IMR-90 (cell line): ENCODE results near the gene CD9. TPM values are rescaled to one million over a fixed set of nuclear protein-coding genes. Genes with fewer than 3 reads are reported as not detected.
A peak's percentile ranks its signal among the peaks of the same experiment; 100 is the strongest.

Experiments
- ATAC-seq: fragments of 200-7000 bp; cut with Tn5 transposase; 2 replicates; pipeline ENCODE4 v1.9.1; 2020; ENCODE audit warnings: low read depth, mild to moderate bottlenecking, moderate library complexity
- BruUV-seq: library from RNA; stranded (reverse); fragments of 400-500 nt; replicated peaks from 2 replicates; lab custom pipeline; 2021; lab: Mats Ljungman, UMichigan
- CTCF ChIA-PET: fragments of 300-600 bp; formaldehyde crosslinking; extraction: SDS; loops from one replicate; lab custom pipeline; 2021; ENCODE audit warnings: antibody characterized with exemption; lab: Yijun Ruan, JAX
- POLR2A ChIA-PET: fragments of 300-600 bp; sonication (Branson Sonifier 250); formaldehyde crosslinking; loops from one replicate; lab custom pipeline; 2022; ENCODE audit warnings: antibody characterized with exemption; ENCODE audit not compliant: unreplicated experiment; lab: Charles Lee
- DNase-seq: peaks from one replicate; pipeline ENCODE4 v3.0.0; 2013
- H2AFZ ChIP-seq: replicated peaks from 2 replicates; pipeline ENCODE3; 2013; ENCODE audit warnings: low read length, mild to moderate bottlenecking; ENCODE audit not compliant: poor library complexity
- H2AK5ac ChIP-seq: 2 replicates; pipeline ENCODE4 v1.6.1; 2013; ENCODE audit warnings: low read depth, low read length, inconsistent platforms
- H2AK9ac ChIP-seq: replicated peaks from 2 replicates; pipeline ENCODE3; 2013; ENCODE audit warnings: mild to moderate bottlenecking, low read depth, low read length, moderate library complexity; ENCODE audit not compliant: poor library complexity
- H2BK120ac ChIP-seq: 2 replicates; pipeline ENCODE4 v1.6.1; 2013; ENCODE audit warnings: low read depth, low read length, inconsistent platforms
- H2BK15ac ChIP-seq: 3 replicates; pipeline ENCODE4 v1.6.1; 2013; ENCODE audit warnings: low read depth, low read length, inconsistent platforms
- H2BK20ac ChIP-seq: 2 replicates; pipeline ENCODE4 v1.6.1; 2013; ENCODE audit warnings: low read depth, mild to moderate bottlenecking, inconsistent platforms, low read length, moderate library complexity
- H2BK5ac ChIP-seq: 2 replicates; pipeline ENCODE4 v1.6.1; 2013; ENCODE audit warnings: mild to moderate bottlenecking, low read depth, low read length, inconsistent platforms; ENCODE audit not compliant: poor library complexity, severe bottlenecking
- H3K14ac ChIP-seq: replicated peaks from 2 replicates; pipeline ENCODE4 v1.6.1; 2013; ENCODE audit warnings: low read depth, low read length, inconsistent platforms
- H3K18ac ChIP-seq: 2 replicates; pipeline ENCODE4 v1.6.1; 2013; ENCODE audit warnings: low read depth, low read length, control low read depth
- H3K23ac ChIP-seq: 2 replicates; pipeline ENCODE4 v1.6.1; 2013; ENCODE audit warnings: low read depth, low read length, inconsistent platforms
- H3K27ac ChIP-seq: 2 replicates; pipeline ENCODE4 v1.5.1; 2013; ENCODE audit warnings: mild to moderate bottlenecking, control low read depth, low read length; ENCODE audit not compliant: insufficient read depth
- H3K27me3 ChIP-seq: 2 replicates; pipeline ENCODE4 v1.6.1; 2013; ENCODE audit warnings: low read length; ENCODE audit not compliant: control insufficient read depth, insufficient read depth
- H3K36me3 ChIP-seq: 2 replicates; pipeline ENCODE4 v1.6.1; 2013; ENCODE audit warnings: low read length, mixed read lengths; ENCODE audit not compliant: control insufficient read depth, insufficient read depth
- H3K4ac ChIP-seq: 2 replicates; pipeline ENCODE4 v1.6.1; 2013; ENCODE audit warnings: low read depth, low read length, inconsistent platforms
- H3K4me1 ChIP-seq: 2 replicates; pipeline ENCODE4 v1.6.1; 2013; ENCODE audit warnings: low read length, mixed read lengths; ENCODE audit not compliant: control insufficient read depth, insufficient read depth
- H3K4me2 ChIP-seq: 2 replicates; pipeline ENCODE4 v1.6.1; 2013; ENCODE audit warnings: low read depth, mild to moderate bottlenecking, control low read depth, low read length, moderate library complexity
- H3K4me3 ChIP-seq: 2 replicates; pipeline ENCODE4 v1.5.1; 2013; ENCODE audit warnings: low read depth, mild to moderate bottlenecking, control low read depth, low read length, moderate library complexity; ENCODE audit not compliant: insufficient read depth
- H3K56ac ChIP-seq: 2 replicates; pipeline ENCODE4 v1.6.1; 2013; ENCODE audit warnings: low read length, inconsistent platforms; ENCODE audit not compliant: insufficient read depth; ENCODE audit errors: extremely low read depth
- H3K79me1 ChIP-seq, 2 experiments: 2 replicates each; pipeline ENCODE4 v1.6.1; 2013; ENCODE audit warnings: low read length in 2 of 2, inconsistent platforms in 1 of 2, low read depth in 1 of 2
- H3K9ac ChIP-seq: 2 replicates; pipeline ENCODE4 v1.6.1; 2013; ENCODE audit warnings: low read depth, low read length, control low read depth
- H3K9me1 ChIP-seq: 2 replicates; pipeline ENCODE4 v1.6.1; 2013; ENCODE audit warnings: low read length, inconsistent platforms; ENCODE audit not compliant: insufficient read depth
- H3K9me3 ChIP-seq: 2 replicates; pipeline ENCODE4 v1.6.1; 2013; ENCODE audit warnings: low read length; ENCODE audit not compliant: control insufficient read depth, insufficient read depth
- H4K20me1 ChIP-seq: 2 replicates; pipeline ENCODE4 v1.6.1; 2013; ENCODE audit warnings: low read length, inconsistent platforms; ENCODE audit not compliant: insufficient read depth
- H4K5ac ChIP-seq: 2 replicates; pipeline ENCODE4 v1.6.1; 2013; ENCODE audit warnings: mild to moderate bottlenecking, low read depth, low read length, control low read depth
- H4K8ac ChIP-seq, 2 experiments: 2 replicates each; pipeline ENCODE4 v1.6.1; 2013; ENCODE audit warnings: low read depth in 2 of 2, low read length in 2 of 2, control low read depth in 1 of 2, inconsistent platforms in 1 of 2
- H4K91ac ChIP-seq: 2 replicates; pipeline ENCODE4 v1.6.1; 2013; ENCODE audit warnings: low read depth, low read length, inconsistent platforms; ENCODE audit not compliant: insufficient read depth
- BHLHE40 ChIP-seq: fragments of 150-350 bp; IDR thresholded peaks from 2 replicates; pipeline ENCODE4 v1.6.1; 2016; ENCODE audit warnings: mild to moderate bottlenecking, low read depth, low read length
- RCOR1 ChIP-seq: IDR thresholded peaks from 2 replicates; pipeline ENCODE4 v1.6.1; 2012; ENCODE audit warnings: mild to moderate bottlenecking, low read length, improper control_type of control experiment; ENCODE audit not compliant: insufficient replicate concordance
- WGBS, 2 experiments: methylation state at CpG; one replicate each; pipeline versions ENCODE4 v1.1.5 to v1.1.7; 2013; ENCODE audit warnings: missing lambda C conversion rate in 2 of 2; ENCODE audit not compliant: insufficient read length in 1 of 2; ENCODE audit errors: extremely low coverage in 2 of 2; 5-methylcytosine and 5-hydroxymethylcytosine counted together
- dilution Hi-C: fragments of 300-500 bp; cut with HindIII; formaldehyde crosslinking; loops from one replicate; pipeline ENCODE4 v1.14.3; 2018; ENCODE audit warnings: low sequenced_read_pairs; ENCODE audit not compliant: unreplicated experiment
- in situ Hi-C: fragments of 300-500 bp; cut with MboI; formaldehyde crosslinking; loops from 3 replicates; pipeline ENCODE4 v1.14.3; 2019; ENCODE audit warnings: low sequenced_read_pairs, inconsistent platforms, mixed read lengths
- intact Hi-C: fragments of 100-400 bp; cut with micrococcal nuclease; formaldehyde crosslinking; loops from 2 replicates; pipeline ENCODE4 v1.10.0; 2022
- polyA plus RNA-seq, 3 experiments: library from polyadenylated mRNA; depleted of rRNA; stranded (reverse); fragments of >200 nt; gene quantifications; 2 replicates each; pipeline ENCODE4 v1.2.3, GENCODE V29; 2012; ENCODE audit warnings: low replicate concordance in 1 of 3
- total RNA-seq: library from RNA; depleted of rRNA; stranded (reverse); fragments of >200 nt; gene quantifications from 2 replicates; pipeline ENCODE4 v1.2.3, GENCODE V29; 2012

CD9 gene
- total and polyA plus RNA-seq, 2 of the 4 experiments (the other 2 are of a cell fraction), result 48.8 to 70.9 TPM

DNA sequence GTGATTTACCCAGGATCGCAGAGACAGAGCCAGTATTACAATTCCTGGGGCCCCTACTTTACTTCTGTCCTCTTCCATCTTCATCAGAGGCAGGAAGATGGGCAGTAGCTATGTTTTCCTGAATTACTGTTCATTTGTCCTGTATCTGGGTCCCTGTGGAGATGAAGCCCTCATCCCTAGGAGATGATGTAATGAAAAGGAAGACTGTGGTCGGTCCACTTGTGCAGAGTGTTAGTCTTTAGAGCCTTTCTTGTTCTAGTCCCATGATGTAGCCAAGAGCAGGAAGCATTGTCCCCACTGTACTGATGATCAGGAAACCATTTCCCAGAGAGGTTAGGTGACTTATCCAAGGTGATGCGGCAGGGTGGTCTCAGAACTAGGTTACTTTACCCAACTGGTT is 2.6 kb downstream of the CD9 start:
- H3K4me3 ChIP-seq, result no peak overlapping the region
- H3K18ac ChIP-seq, result no peak overlapping the region
- in situ Hi-C loops, result no loop called here

More for the DNA sequence above, 2.6 kb downstream of the CD9 start:
- Histone ChIP-seq H3K14ac (peak overlapping the region; percentile 61), H2AK5ac (no peak overlapping the region), H2BK5ac (no peak overlapping the region), H2AFZ (no peak overlapping the region), H3K27ac (no peak overlapping the region), H4K91ac (0 out of 2 replicates have a peak overlapping the region, but pooled peaks have one; percentile 3), H2AK9ac (no peak overlapping the region), H3K56ac (no peak overlapping the region), H3K9me3 (no peaks in the 10 kb centered on the region), H3K9ac (no peak overlapping the region), H3K4ac (0 out of 2 replicates have a peak overlapping the region, but pooled peaks have one; percentile 14), H2BK120ac (0 out of 2 replicates have a peak overlapping the region, but pooled peaks have one; percentile 0), H2BK15ac (no peak overlapping the region), H3K79me1 (peaks cover 3 to 59% of the 10 kb centered on the region in 2 experiments; a peak in 2 of 4 replicates), H3K23ac (no peak overlapping the region; the same call in 1 of the 2 replicates), H2BK20ac (no peak overlapping the region), H3K4me2 (no peak overlapping the region; the same call in 1 of the 2 replicates), H4K5ac (no peak overlapping the region), H3K27me3 (no peaks in the 10 kb centered on the region; the same call in 1 of the 2 replicates), H4K20me1 (peaks cover 12% of the 10 kb centered on the region; the same call in 1 of the 2 replicates), H4K8ac (peak overlapping the region in 1 of 2 experiments; percentile 13; a peak in 1 of 4 replicates), H3K36me3 (no peaks in the 10 kb centered on the region), H3K9me1 (peaks cover 20% of the 10 kb centered on the region), H3K4me1 (peaks cover 18% of the 10 kb centered on the region)
- no peak for TF ChIP-seq RCOR1
- no peak for TF ChIP-seq BHLHE40
- no peak for ATAC-seq
- POLR2A ChIA-PET, result interaction anchor here (0.6 kb wide), 1 partner anchor 95 kb away, joined by 7 read pairs; no protein-coding TSS in a partner anchor
- CTCF ChIA-PET, result interaction anchor here (1.1 to 2.1 kb wide), 3 partner anchors 12 to 76 kb away, joined by 4 to 8 read pairs (median 6); no protein-coding TSS in a partner anchor
- no TSS peak for BruUV-seq
- intact Hi-C loops (no loop called here), dilution Hi-C loops (no loop called here)
- DNase-seq, result no peak
- WGBS, 2 experiments, result no CpG with 5 or more reads among the region's 3 CpGs
